Thoracic aorta (tissue), 2 donors: ENCODE data around the gene ZBTB16. TPM values are rescaled to one million over a fixed set of nuclear protein-coding genes. Genes with fewer than 3 reads are reported as not detected.

Experiments used
- ATAC-seq: fragments of 150-250 bp; one replicate; pipeline ENCODE4 v1.8.0; 2017; ENCODE audit warnings: low read depth; ENCODE audit not compliant: insufficient number of reproducible peaks, low FRiP score
- DNase-seq: peaks from one replicate; pipeline ENCODE4 v3.0.0-alpha.2; 2020; ENCODE audit warnings: low spot score
- H3K27ac ChIP-seq, 2 donors: fragments of 200-600 bp; sonication (generic); 1 replicate in 1 of 2; 2 replicates in 1 of 2; pipeline ENCODE4 v1.5.1; 2016; ENCODE audit warnings: mild to moderate bottlenecking in 2 of 2, moderate library complexity in 2 of 2
- H3K27me3 ChIP-seq: fragments of 200-600 bp; sonication (generic); replicated peaks from 2 replicates; pipeline ENCODE4 v1.6.0; 2016; ENCODE audit warnings: mild to moderate bottlenecking; ENCODE audit not compliant: insufficient read depth
- H3K36me3 ChIP-seq: fragments of 200-600 bp; sonication (generic); one replicate; pipeline ENCODE4 v1.5.1; 2016
- H3K4me1 ChIP-seq, 2 donors: fragments of 200-600 bp; sonication (generic); 1 replicate in 1 of 2; 2 replicates in 1 of 2; pipeline versions ENCODE4 v1.5.1 to v1.6.0; 2016; ENCODE audit warnings: low read depth in 2 of 2, mild to moderate bottlenecking in 1 of 2; ENCODE audit not compliant: control insufficient read depth in 1 of 2
- H3K4me3 ChIP-seq: fragments of 200-600 bp; sonication (generic); 2 replicates; pipeline ENCODE4 v1.5.1; 2016; ENCODE audit warnings: mild to moderate bottlenecking
- H3K9me3 ChIP-seq: fragments of 200-600 bp; sonication (generic); 2 replicates; pipeline ENCODE4 v1.5.1; 2016
- CTCF ChIP-seq: fragments of 200-600 bp; sonication (generic); IDR thresholded peaks from one replicate; pipeline ENCODE4 v1.5.1; 2019; ENCODE audit warnings: antibody characterized with exemption
- total RNA-seq, 2 donors: library from RNA; depleted of rRNA; stranded (reverse); fragments of >200 nt; gene quantifications; one replicate each; pipeline versions ENCODE4 v1.1.0 to v1.2.3, GENCODE V29; 2016

Gene ZBTB16
- total RNA-seq, 2 donors from 2014 or later = 314 to 545 TPM

- peak overlapping the region; percentile 97 to 99 for H3K27ac ChIP-seq
- no peak for ATAC-seq
- H3K36me3 ChIP-seq = no peaks in the 10 kb centered on the region
- peak overlapping the region; percentile 4 for H3K4me3 ChIP-seq
- TF ChIP-seq CTCF = no peak
- H3K9me3 ChIP-seq = no peaks in the 10 kb centered on the region
- no peak for DNase-seq
- H3K27me3 ChIP-seq = no peaks in the 10 kb centered on the region
- H3K4me1 ChIP-seq = peaks cover 90 to 95% of the 10 kb centered on the region in 2 donors
These were observed 106.9 kb downstream of the ZBTB16 start for GRCh38 chr11:114166362-114166761.

GRCh38 chr11:114166897-114167323 lies 107.4 kb downstream of the ZBTB16 start:
- Histone ChIP-seq H3K27me3 (no peaks in the 10 kb centered on the region), H3K36me3 (no peaks in the 10 kb centered on the region), H3K4me3 (peak overlapping the region; percentile 4), H3K9me3 (no peaks in the 10 kb centered on the region), H3K27ac (peak overlapping the region; percentile 97 to 99), H3K4me1 (peaks cover 90 to 95% of the 10 kb centered on the region in 2 donors)
- peak; percentile 54 for ATAC-seq
- DNase-seq = no peak
- TF ChIP-seq CTCF = no peak

DNA sequence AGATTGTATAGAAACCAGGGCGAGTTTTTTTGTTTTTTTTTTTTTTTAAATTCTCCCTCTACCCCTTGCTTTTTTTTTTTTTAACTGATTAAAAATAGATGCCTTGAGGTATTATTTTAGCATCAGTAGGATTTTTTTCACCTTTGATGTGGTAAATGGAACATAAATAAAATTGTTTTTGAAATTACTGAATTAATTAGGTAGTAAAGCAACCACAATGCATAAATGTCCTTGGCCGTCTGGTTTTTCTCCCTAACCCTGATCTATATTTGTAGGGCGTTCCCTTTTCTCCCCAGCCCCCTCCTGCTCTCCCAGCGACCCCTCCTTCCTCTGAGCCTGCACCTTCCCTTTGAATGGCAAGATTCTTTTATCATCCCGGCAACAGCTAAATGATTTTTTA lies 107.8 kb downstream of the ZBTB16 start:
- Histone ChIP-seq H3K9me3 (no peaks in the 10 kb centered on the region), H3K27ac (peak overlapping the region; percentile 97 to 99), H3K4me1 (peaks cover 90 to 95% of the 10 kb centered on the region in 2 donors), H3K27me3 (no peaks in the 10 kb centered on the region), H3K36me3 (no peaks in the 10 kb centered on the region), H3K4me3 (peak overlapping the region; percentile 34)
- no peak for TF ChIP-seq CTCF
- ATAC-seq (no peak), DNase-seq (no peak)

- H3K36me3 ChIP-seq = no peaks in the 10 kb centered on the region
- DNase-seq (no peak), ATAC-seq (no peak)
- H3K9me3 ChIP-seq = no peaks in the 10 kb centered on the region
- TF ChIP-seq CTCF = no peak
- peaks cover 94 to 97% of the 10 kb centered on the region in 2 donors for H3K4me1 ChIP-seq
- H3K27me3 ChIP-seq = no peaks in the 10 kb centered on the region
- peak overlapping the region; percentile 34 for H3K4me3 ChIP-seq
- H3K27ac ChIP-seq = peak overlapping the region; percentile 97 to 99
These were observed 108.4 kb downstream of the ZBTB16 start for GRCh38 chr11:114167771-114168448.

DNA sequence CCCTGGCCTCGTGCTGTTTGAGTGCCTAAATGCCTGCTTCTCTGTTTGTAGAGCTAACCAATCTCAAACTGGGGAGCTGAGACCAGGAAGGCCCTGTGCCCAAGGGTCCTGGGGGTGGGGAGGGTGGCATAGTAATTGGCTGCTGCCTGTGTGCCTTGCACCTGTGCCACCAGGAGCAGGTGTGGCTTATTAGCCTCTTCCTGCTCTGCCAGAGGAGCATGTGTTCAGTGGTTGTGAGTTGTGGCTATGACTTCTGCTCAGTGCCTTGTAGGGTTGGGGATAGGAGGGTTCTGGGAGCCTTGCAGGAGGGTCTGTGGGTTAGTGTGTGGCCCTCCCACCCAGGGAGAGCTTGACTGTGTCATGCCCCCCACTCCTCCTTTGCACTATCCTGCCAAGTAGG lies 109.2 kb downstream of the ZBTB16 start:
- no peak for TF ChIP-seq CTCF
- no peak for ATAC-seq
- peak overlapping the region; percentile 97 to 99 for H3K27ac ChIP-seq
- no peak overlapping the region for H3K4me3 ChIP-seq
- no peaks in the 10 kb centered on the region for H3K9me3 ChIP-seq
- no peaks in the 10 kb centered on the region for H3K36me3 ChIP-seq
- no peaks in the 10 kb centered on the region for H3K27me3 ChIP-seq
- DNase-seq = no peak
- peaks cover 96 to 98% of the 10 kb centered on the region in 2 donors for H3K4me1 ChIP-seq
